IMR-90 (cell line): Measurements from ENCODE around the gene KRTAP12-1. TPM values are rescaled to one million over a fixed set of nuclear protein-coding genes. Genes with fewer than 3 reads are reported as not detected.

ENCODE experiments used
- ATAC-seq: fragments of 200-7000 bp; cut with Tn5 transposase; 2 replicates; pipeline ENCODE4 v1.9.1; 2020; ENCODE audit warnings: low read depth, mild to moderate bottlenecking, moderate library complexity
- BruUV-seq: library from RNA; stranded (reverse); fragments of 400-500 nt; replicated peaks from 2 replicates; lab custom pipeline; 2021; lab: Mats Ljungman, UMichigan
- CTCF ChIA-PET: fragments of 300-600 bp; formaldehyde crosslinking; extraction: SDS; loops from one replicate; lab custom pipeline; 2021; ENCODE audit warnings: antibody characterized with exemption; lab: Yijun Ruan, JAX
- POLR2A ChIA-PET: fragments of 300-600 bp; sonication (Branson Sonifier 250); formaldehyde crosslinking; loops from one replicate; lab custom pipeline; 2022; ENCODE audit warnings: antibody characterized with exemption; ENCODE audit not compliant: unreplicated experiment; lab: Charles Lee
- DNase-seq: peaks from one replicate; pipeline ENCODE4 v3.0.0; 2013
- H2AFZ ChIP-seq: replicated peaks from 2 replicates; pipeline ENCODE3; 2013; ENCODE audit warnings: low read length, mild to moderate bottlenecking; ENCODE audit not compliant: poor library complexity
- H2AK5ac ChIP-seq: 2 replicates; pipeline ENCODE4 v1.6.1; 2013; ENCODE audit warnings: low read depth, low read length, inconsistent platforms
- H2AK9ac ChIP-seq: replicated peaks from 2 replicates; pipeline ENCODE3; 2013; ENCODE audit warnings: mild to moderate bottlenecking, low read depth, low read length, moderate library complexity; ENCODE audit not compliant: poor library complexity
- H2BK120ac ChIP-seq: 2 replicates; pipeline ENCODE4 v1.6.1; 2013; ENCODE audit warnings: low read depth, low read length, inconsistent platforms
- H2BK15ac ChIP-seq: 3 replicates; pipeline ENCODE4 v1.6.1; 2013; ENCODE audit warnings: low read depth, low read length, inconsistent platforms
- H2BK20ac ChIP-seq: 2 replicates; pipeline ENCODE4 v1.6.1; 2013; ENCODE audit warnings: low read depth, mild to moderate bottlenecking, inconsistent platforms, low read length, moderate library complexity
- H2BK5ac ChIP-seq: 2 replicates; pipeline ENCODE4 v1.6.1; 2013; ENCODE audit warnings: mild to moderate bottlenecking, low read depth, low read length, inconsistent platforms; ENCODE audit not compliant: poor library complexity, severe bottlenecking
- H3K14ac ChIP-seq: replicated peaks from 2 replicates; pipeline ENCODE4 v1.6.1; 2013; ENCODE audit warnings: low read depth, low read length, inconsistent platforms
- H3K18ac ChIP-seq: 2 replicates; pipeline ENCODE4 v1.6.1; 2013; ENCODE audit warnings: low read depth, low read length, control low read depth
- H3K23ac ChIP-seq: 2 replicates; pipeline ENCODE4 v1.6.1; 2013; ENCODE audit warnings: low read depth, low read length, inconsistent platforms
- H3K27ac ChIP-seq: 2 replicates; pipeline ENCODE4 v1.5.1; 2013; ENCODE audit warnings: mild to moderate bottlenecking, control low read depth, low read length; ENCODE audit not compliant: insufficient read depth
- H3K27me3 ChIP-seq: 2 replicates; pipeline ENCODE4 v1.6.1; 2013; ENCODE audit warnings: low read length; ENCODE audit not compliant: control insufficient read depth, insufficient read depth
- H3K36me3 ChIP-seq: 2 replicates; pipeline ENCODE4 v1.6.1; 2013; ENCODE audit warnings: low read length, mixed read lengths; ENCODE audit not compliant: control insufficient read depth, insufficient read depth
- H3K4ac ChIP-seq: 2 replicates; pipeline ENCODE4 v1.6.1; 2013; ENCODE audit warnings: low read depth, low read length, inconsistent platforms
- H3K4me1 ChIP-seq: 2 replicates; pipeline ENCODE4 v1.6.1; 2013; ENCODE audit warnings: low read length, mixed read lengths; ENCODE audit not compliant: control insufficient read depth, insufficient read depth
- H3K4me2 ChIP-seq: 2 replicates; pipeline ENCODE4 v1.6.1; 2013; ENCODE audit warnings: low read depth, mild to moderate bottlenecking, control low read depth, low read length, moderate library complexity
- H3K4me3 ChIP-seq: 2 replicates; pipeline ENCODE4 v1.5.1; 2013; ENCODE audit warnings: low read depth, mild to moderate bottlenecking, control low read depth, low read length, moderate library complexity; ENCODE audit not compliant: insufficient read depth
- H3K56ac ChIP-seq: 2 replicates; pipeline ENCODE4 v1.6.1; 2013; ENCODE audit warnings: low read length, inconsistent platforms; ENCODE audit not compliant: insufficient read depth; ENCODE audit errors: extremely low read depth
- H3K79me1 ChIP-seq, 2 experiments: 2 replicates each; pipeline ENCODE4 v1.6.1; 2013; ENCODE audit warnings: low read length in 2 of 2, inconsistent platforms in 1 of 2, low read depth in 1 of 2
- H3K9ac ChIP-seq: 2 replicates; pipeline ENCODE4 v1.6.1; 2013; ENCODE audit warnings: low read depth, low read length, control low read depth
- H3K9me1 ChIP-seq: 2 replicates; pipeline ENCODE4 v1.6.1; 2013; ENCODE audit warnings: low read length, inconsistent platforms; ENCODE audit not compliant: insufficient read depth
- H3K9me3 ChIP-seq: 2 replicates; pipeline ENCODE4 v1.6.1; 2013; ENCODE audit warnings: low read length; ENCODE audit not compliant: control insufficient read depth, insufficient read depth
- H4K20me1 ChIP-seq: 2 replicates; pipeline ENCODE4 v1.6.1; 2013; ENCODE audit warnings: low read length, inconsistent platforms; ENCODE audit not compliant: insufficient read depth
- H4K5ac ChIP-seq: 2 replicates; pipeline ENCODE4 v1.6.1; 2013; ENCODE audit warnings: mild to moderate bottlenecking, low read depth, low read length, control low read depth
- H4K8ac ChIP-seq, 2 experiments: 2 replicates each; pipeline ENCODE4 v1.6.1; 2013; ENCODE audit warnings: low read depth in 2 of 2, low read length in 2 of 2, control low read depth in 1 of 2, inconsistent platforms in 1 of 2
- H4K91ac ChIP-seq: 2 replicates; pipeline ENCODE4 v1.6.1; 2013; ENCODE audit warnings: low read depth, low read length, inconsistent platforms; ENCODE audit not compliant: insufficient read depth
- BHLHE40 ChIP-seq: fragments of 150-350 bp; IDR thresholded peaks from 2 replicates; pipeline ENCODE4 v1.6.1; 2016; ENCODE audit warnings: mild to moderate bottlenecking, low read depth, low read length
- CEBPB ChIP-seq: IDR thresholded peaks from 2 replicates; pipeline ENCODE4 v1.6.1; 2012; ENCODE audit warnings: low read depth, low read length, improper control_type of control experiment
- CHD1 ChIP-seq: IDR thresholded peaks from 2 replicates; pipeline ENCODE4 v1.6.1; 2012; ENCODE audit warnings: low read depth, low read length, improper control_type of control experiment
- FOS ChIP-seq: fragments of 150-350 bp; IDR thresholded peaks from 2 replicates; pipeline ENCODE4 v1.6.1; 2016; ENCODE audit warnings: low read depth, low read length
- MAFK ChIP-seq: IDR thresholded peaks from 2 replicates; pipeline ENCODE4 v1.6.1; 2012; ENCODE audit warnings: low read depth, low read length, improper control_type of control experiment
- MAZ ChIP-seq: IDR thresholded peaks from 2 replicates; pipeline ENCODE4 v1.6.1; 2012; ENCODE audit warnings: low read depth, mild to moderate bottlenecking, low read length, improper control_type of control experiment, moderate library complexity, borderline replicate concordance
- MXI1 ChIP-seq: IDR thresholded peaks from 2 replicates; pipeline ENCODE4 v1.6.1; 2012; ENCODE audit warnings: low read depth, mild to moderate bottlenecking, low read length, moderate library complexity, borderline replicate concordance
- NFE2L2 ChIP-seq: fragments of 150-350 bp; IDR thresholded peaks from 2 replicates; pipeline ENCODE4 v1.6.1; 2016; ENCODE audit warnings: low read depth, mild to moderate bottlenecking, low read length
- POLR2A ChIP-seq: IDR thresholded peaks from 2 replicates; pipeline ENCODE4 v1.6.1; 2012; ENCODE audit warnings: mild to moderate bottlenecking, low read depth, low read length
- RAD21 ChIP-seq: IDR thresholded peaks from 2 replicates; pipeline ENCODE4 v1.6.1; 2012; ENCODE audit warnings: low read length, improper control_type of control experiment
- RCOR1 ChIP-seq: IDR thresholded peaks from 2 replicates; pipeline ENCODE4 v1.6.1; 2012; ENCODE audit warnings: mild to moderate bottlenecking, low read length, improper control_type of control experiment; ENCODE audit not compliant: insufficient replicate concordance
- RFX5 ChIP-seq: IDR thresholded peaks from 2 replicates; pipeline ENCODE4 v1.8.0; 2012; ENCODE audit warnings: low read depth, mild to moderate bottlenecking, low read length, moderate library complexity
- SMC3 ChIP-seq: fragments of 150-350 bp; IDR thresholded peaks from 2 replicates; pipeline ENCODE4 v1.6.1; 2016; ENCODE audit warnings: low read depth, mild to moderate bottlenecking, antibody characterized with exemption, low read length, moderate library complexity
- WGBS, 2 experiments: methylation state at CpG; one replicate each; pipeline versions ENCODE4 v1.1.5 to v1.1.7; 2013; ENCODE audit warnings: missing lambda C conversion rate in 2 of 2; ENCODE audit not compliant: insufficient read length in 1 of 2; ENCODE audit errors: extremely low coverage in 2 of 2; 5-methylcytosine and 5-hydroxymethylcytosine counted together
- dilution Hi-C: fragments of 300-500 bp; cut with HindIII; formaldehyde crosslinking; loops from one replicate; pipeline ENCODE4 v1.14.3; 2018; ENCODE audit warnings: low sequenced_read_pairs; ENCODE audit not compliant: unreplicated experiment
- in situ Hi-C: fragments of 300-500 bp; cut with MboI; formaldehyde crosslinking; loops from 3 replicates; pipeline ENCODE4 v1.14.3; 2019; ENCODE audit warnings: low sequenced_read_pairs, inconsistent platforms, mixed read lengths
- intact Hi-C: fragments of 100-400 bp; cut with micrococcal nuclease; formaldehyde crosslinking; loops from 2 replicates; pipeline ENCODE4 v1.10.0; 2022
- polyA plus RNA-seq, 3 experiments: library from polyadenylated mRNA; depleted of rRNA; stranded (reverse); fragments of >200 nt; gene quantifications; 2 replicates each; pipeline ENCODE4 v1.2.3, GENCODE V29; 2012; ENCODE audit warnings: low replicate concordance in 1 of 3
- total RNA-seq: library from RNA; depleted of rRNA; stranded (reverse); fragments of >200 nt; gene quantifications from 2 replicates; pipeline ENCODE4 v1.2.3, GENCODE V29; 2012
- TF ChIP-seq, protein P1 (sequence below): conservative IDR thresholded peaks from 2 replicates; pipeline ENCODE4 v1.5.1; 2012; ENCODE audit warnings: mild to moderate bottlenecking, low read depth, low read length, improper control_type of control experiment
- TF ChIP-seq, protein P2 (sequence below): fragments of 150-350 bp; IDR thresholded peaks from 2 replicates; pipeline ENCODE4 v1.6.1; 2016; ENCODE audit warnings: low read depth, mild to moderate bottlenecking, low read length, moderate library complexity, borderline replicate concordance
- TF ChIP-seq, protein P3 (sequence below): fragments of 150-350 bp; IDR thresholded peaks from 2 replicates; pipeline ENCODE4 v1.6.1; 2017; ENCODE audit warnings: mild to moderate bottlenecking, antibody characterized with exemption, low read length, low read depth

Gene KRTAP12-1
- total and polyA plus RNA-seq, 2 of the 4 experiments (the other 2 are of a cell fraction): not detected

DNA sequence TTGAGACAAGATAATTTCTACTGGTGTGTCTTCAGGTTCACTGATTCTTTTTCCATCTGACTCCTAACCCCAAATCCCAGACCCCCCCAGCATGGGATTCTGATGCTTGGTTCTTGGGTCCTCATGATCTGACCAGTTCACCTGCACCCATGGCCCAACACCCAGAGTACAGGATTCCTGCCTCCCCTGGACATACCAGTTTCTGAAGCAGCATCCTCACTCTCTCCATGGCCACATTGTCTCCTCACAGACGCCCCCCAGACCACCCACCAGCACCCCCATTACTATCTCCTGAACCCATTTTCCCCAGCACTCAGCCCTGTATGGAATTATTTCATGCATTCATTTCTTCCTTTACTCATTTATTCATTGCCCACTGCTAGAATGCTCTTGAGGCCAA, 25.1 kb downstream of the KRTAP12-1 start:
- no peak overlapping the region for H2BK120ac ChIP-seq
- H3K14ac ChIP-seq: no peak overlapping the region
- no peak overlapping the region for H3K4me2 ChIP-seq
- no peak overlapping the region for H3K4ac ChIP-seq
- H3K4me3 ChIP-seq: no peak overlapping the region
- intact Hi-C loops (loop anchor here (10.0 kb wide), 1 partner anchor 58 kb away; the partner anchor contains the start of gene TSPEAR), dilution Hi-C loops (no loop called here), in situ Hi-C loops (no loop called here)
- H2BK15ac ChIP-seq: no peak overlapping the region
- POLR2A ChIA-PET: no interaction called here
- no peak overlapping the region for H2AK5ac ChIP-seq
- no peak overlapping the region for H3K56ac ChIP-seq
- no peak overlapping the region for H4K91ac ChIP-seq
- H3K27ac ChIP-seq: no peak overlapping the region
- CTCF ChIA-PET: no interaction called here
- no peaks in the 10 kb centered on the region for H3K79me1 ChIP-seq
- peaks cover 2% of the 10 kb centered on the region; the same call in 1 of the 2 replicates for H3K27me3 ChIP-seq
- no peak overlapping the region for H3K18ac ChIP-seq
- H3K23ac ChIP-seq: no peak overlapping the region
- H4K20me1 ChIP-seq: no peaks in the 10 kb centered on the region
- H3K9me1 ChIP-seq: no peaks in the 10 kb centered on the region
- no peak for TF ChIP-seq RAD21
- TF ChIP-seq SMC3: no peak
- TF ChIP-seq POLR2A: no peak
- no peak for TF ChIP-seq MAFK
- no peak for TF ChIP-seq CHD1
- no peak for TF ChIP-seq RCOR1
- no peak for TF ChIP-seq CEBPB
- no peak for TF ChIP-seq FOS
- TF ChIP-seq MXI1: no peak
- TF ChIP-seq, protein P1, sequence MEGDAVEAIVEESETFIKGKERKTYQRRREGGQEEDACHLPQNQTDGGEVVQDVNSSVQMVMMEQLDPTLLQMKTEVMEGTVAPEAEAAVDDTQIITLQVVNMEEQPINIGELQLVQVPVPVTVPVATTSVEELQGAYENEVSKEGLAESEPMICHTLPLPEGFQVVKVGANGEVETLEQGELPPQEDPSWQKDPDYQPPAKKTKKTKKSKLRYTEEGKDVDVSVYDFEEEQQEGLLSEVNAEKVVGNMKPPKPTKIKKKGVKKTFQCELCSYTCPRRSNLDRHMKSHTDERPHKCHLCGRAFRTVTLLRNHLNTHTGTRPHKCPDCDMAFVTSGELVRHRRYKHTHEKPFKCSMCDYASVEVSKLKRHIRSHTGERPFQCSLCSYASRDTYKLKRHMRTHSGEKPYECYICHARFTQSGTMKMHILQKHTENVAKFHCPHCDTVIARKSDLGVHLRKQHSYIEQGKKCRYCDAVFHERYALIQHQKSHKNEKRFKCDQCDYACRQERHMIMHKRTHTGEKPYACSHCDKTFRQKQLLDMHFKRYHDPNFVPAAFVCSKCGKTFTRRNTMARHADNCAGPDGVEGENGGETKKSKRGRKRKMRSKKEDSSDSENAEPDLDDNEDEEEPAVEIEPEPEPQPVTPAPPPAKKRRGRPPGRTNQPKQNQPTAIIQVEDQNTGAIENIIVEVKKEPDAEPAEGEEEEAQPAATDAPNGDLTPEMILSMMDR: no peak
- TF ChIP-seq BHLHE40: no peak
- TF ChIP-seq, protein P2, sequence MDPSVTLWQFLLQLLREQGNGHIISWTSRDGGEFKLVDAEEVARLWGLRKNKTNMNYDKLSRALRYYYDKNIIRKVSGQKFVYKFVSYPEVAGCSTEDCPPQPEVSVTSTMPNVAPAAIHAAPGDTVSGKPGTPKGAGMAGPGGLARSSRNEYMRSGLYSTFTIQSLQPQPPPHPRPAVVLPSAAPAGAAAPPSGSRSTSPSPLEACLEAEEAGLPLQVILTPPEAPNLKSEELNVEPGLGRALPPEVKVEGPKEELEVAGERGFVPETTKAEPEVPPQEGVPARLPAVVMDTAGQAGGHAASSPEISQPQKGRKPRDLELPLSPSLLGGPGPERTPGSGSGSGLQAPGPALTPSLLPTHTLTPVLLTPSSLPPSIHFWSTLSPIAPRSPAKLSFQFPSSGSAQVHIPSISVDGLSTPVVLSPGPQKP: no peak
- TF ChIP-seq NFE2L2: no peak
- TF ChIP-seq, protein P3, sequence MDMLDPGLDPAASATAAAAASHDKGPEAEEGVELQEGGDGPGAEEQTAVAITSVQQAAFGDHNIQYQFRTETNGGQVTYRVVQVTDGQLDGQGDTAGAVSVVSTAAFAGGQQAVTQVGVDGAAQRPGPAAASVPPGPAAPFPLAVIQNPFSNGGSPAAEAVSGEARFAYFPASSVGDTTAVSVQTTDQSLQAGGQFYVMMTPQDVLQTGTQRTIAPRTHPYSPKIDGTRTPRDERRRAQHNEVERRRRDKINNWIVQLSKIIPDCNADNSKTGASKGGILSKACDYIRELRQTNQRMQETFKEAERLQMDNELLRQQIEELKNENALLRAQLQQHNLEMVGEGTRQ: no peak
- no peak for TF ChIP-seq MAZ
- no peak for TF ChIP-seq RFX5
- no peak overlapping the region for H2BK20ac ChIP-seq
- H2BK5ac ChIP-seq: no peak overlapping the region
- ATAC-seq: no peak
- H3K9me3 ChIP-seq: peaks cover 3% of the 10 kb centered on the region
- no peak overlapping the region for H4K8ac ChIP-seq
- H2AFZ ChIP-seq: no peak overlapping the region
- H3K36me3 ChIP-seq: no peaks in the 10 kb centered on the region
- no peak overlapping the region for H2AK9ac ChIP-seq
- H3K9ac ChIP-seq: no peak overlapping the region
- BruUV-seq: no TSS peak
- no peak for DNase-seq
- no CpG with 5 or more reads among the region's 1 CpG for WGBS, 2 experiments
- no peak overlapping the region for H4K5ac ChIP-seq
- H3K4me1 ChIP-seq: no peaks in the 10 kb centered on the region
